Stimulated activated CD4-positive, alpha-beta T cell treated with anti-CD3 and anti-CD28 coated beads, Interleukin-1b, Interleukin-23, amount 100 ng/mL, for 1 hour (primary cell): ENCODE measurements around the gene DDX23.
"Not testable (repeated sequence)": the region's sequence is repeated elsewhere in the genome, so short reads cannot be mapped to it uniquely, and the experiment has no call there.

Experiments used
- DNase-seq, 2 donors: peaks; one replicate each; pipeline ENCODE4 v3.0.0-alpha.2; 2020; ENCODE audit warnings: low read depth in 2 of 2

Gene DDX23

GRCh38 chr12:48851883-48852733 lies at the start of gene DDX23:
TSS of gene DDX23 (minus strand) at chr12:48852163. CDS start at chr12:48845782, 6,381 bp downstream.
- peak; percentile 69 to 73 for DNase-seq

GRCh38 chr12:48901278-48901677 lies 49.3 kb upstream of the DDX23 start:
- no peak for DNase-seq

GRCh38 chr12:48899651-48900050 lies 47.7 kb upstream of the DDX23 start:
- DNase-seq: no peak

- DNase-seq: no peak
Observed at GRCh38 chr12:48894271-48894670, 42.3 kb upstream of the DDX23 start.

GRCh38 chr12:48890657-48891418 lies 38.9 kb upstream of the DDX23 start:
- peak; percentile 30 to 70 for DNase-seq

- no peak for DNase-seq
Observed at GRCh38 chr12:48889679-48890078, 37.7 kb upstream of the DDX23 start.

- DNase-seq: no peak
Observed at GRCh38 chr12:48883305-48884161, 31.6 kb upstream of the DDX23 start.

GRCh38 chr12:48882972-48883304 lies 31.0 kb upstream of the DDX23 start:
- DNase-seq: no peak

GRCh38 chr12:48882315-48882687 lies 30.3 kb upstream of the DDX23 start:
- no peak for DNase-seq

- DNase-seq: no peak
Observed at GRCh38 chr12:48881686-48882314, 29.8 kb upstream of the DDX23 start.

GRCh38 chr12:48880647-48881046 lies 28.7 kb upstream of the DDX23 start:
- DNase-seq: no peak

- no peak for DNase-seq
Observed at GRCh38 chr12:48878548-48878947, 26.6 kb upstream of the DDX23 start.

- DNase-seq: no peak
Observed at GRCh38 chr12:48875944-48876515, 24.1 kb upstream of the DDX23 start.

GRCh38 chr12:48873534-48873933 lies 21.6 kb upstream of the DDX23 start:
- DNase-seq: not testable (repeated sequence)

GRCh38 chr12:48873096-48873495 lies 21.1 kb upstream of the DDX23 start:
- DNase-seq: no peak

- no peak for DNase-seq
Observed at GRCh38 chr12:48869191-48869590, 17.2 kb upstream of the DDX23 start.

- no peak for DNase-seq
Observed at GRCh38 chr12:48868451-48868850, 16.5 kb upstream of the DDX23 start.

- DNase-seq: no peak
Observed at GRCh38 chr12:48866052-48866711, 14.2 kb upstream of the DDX23 start.

GRCh38 chr12:48865281-48866051 lies 13.5 kb upstream of the DDX23 start, which contains the start of gene RND1:
TSS of gene RND1 (minus strand) at chr12:48865870. CDS start at chr12:48865767, 103 bp downstream.
- peak; percentile 56 to 59 for DNase-seq

GRCh38 chr12:48863291-48863690 lies 11.3 kb upstream of the DDX23 start:
- no peak for DNase-seq
